Measurements from ENCODE around the gene COX8A.

The COX8A gene

DNA sequence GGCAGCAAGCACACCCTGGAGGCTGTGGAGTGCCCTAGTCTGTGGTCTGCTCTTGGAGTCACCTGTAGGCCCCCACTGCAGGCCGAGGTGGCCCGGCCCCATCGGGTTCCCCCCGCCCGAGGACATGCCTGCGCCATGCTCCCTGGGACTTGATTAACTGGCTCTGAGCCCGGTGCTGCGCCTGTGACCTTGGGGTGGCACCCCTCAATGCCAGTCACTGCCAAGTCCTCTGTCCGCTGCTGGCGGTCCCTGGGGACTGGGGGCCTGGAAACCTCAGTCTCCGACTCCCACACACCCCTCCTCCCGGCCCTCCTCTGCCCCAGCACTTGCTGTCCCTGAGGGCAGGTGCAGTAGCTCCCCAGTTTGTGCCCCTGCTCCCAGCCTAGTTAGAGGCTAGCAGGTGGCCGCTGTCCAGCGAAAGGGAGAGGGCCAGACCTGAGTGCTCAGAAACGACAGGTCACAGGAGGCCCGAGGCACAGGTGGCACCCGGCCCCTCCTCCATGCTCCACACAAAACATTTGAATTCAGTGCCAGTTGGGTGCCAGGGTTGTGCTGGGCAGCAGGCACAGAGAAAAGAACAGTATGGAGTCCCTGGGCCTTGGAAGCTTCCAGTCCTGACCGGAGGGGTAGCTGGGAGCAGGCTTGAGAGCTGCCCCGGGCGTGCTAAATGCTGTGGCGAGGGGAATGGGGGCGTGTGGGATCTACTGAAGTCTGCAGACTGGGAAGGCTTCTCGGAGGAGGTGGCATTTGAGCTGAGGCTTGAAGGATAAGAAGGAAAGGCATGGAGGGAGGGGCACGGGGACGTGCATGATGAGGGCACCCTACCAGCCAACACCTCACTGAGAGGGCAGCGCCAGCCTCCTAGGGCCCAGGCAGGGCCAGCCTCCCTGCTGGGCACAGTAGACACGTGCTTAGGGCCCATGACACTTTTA, 45.0 kb downstream of the COX8A start:
- DNase-seq (ENCODE audit: low read depth, low spot score): no peak

DNA sequence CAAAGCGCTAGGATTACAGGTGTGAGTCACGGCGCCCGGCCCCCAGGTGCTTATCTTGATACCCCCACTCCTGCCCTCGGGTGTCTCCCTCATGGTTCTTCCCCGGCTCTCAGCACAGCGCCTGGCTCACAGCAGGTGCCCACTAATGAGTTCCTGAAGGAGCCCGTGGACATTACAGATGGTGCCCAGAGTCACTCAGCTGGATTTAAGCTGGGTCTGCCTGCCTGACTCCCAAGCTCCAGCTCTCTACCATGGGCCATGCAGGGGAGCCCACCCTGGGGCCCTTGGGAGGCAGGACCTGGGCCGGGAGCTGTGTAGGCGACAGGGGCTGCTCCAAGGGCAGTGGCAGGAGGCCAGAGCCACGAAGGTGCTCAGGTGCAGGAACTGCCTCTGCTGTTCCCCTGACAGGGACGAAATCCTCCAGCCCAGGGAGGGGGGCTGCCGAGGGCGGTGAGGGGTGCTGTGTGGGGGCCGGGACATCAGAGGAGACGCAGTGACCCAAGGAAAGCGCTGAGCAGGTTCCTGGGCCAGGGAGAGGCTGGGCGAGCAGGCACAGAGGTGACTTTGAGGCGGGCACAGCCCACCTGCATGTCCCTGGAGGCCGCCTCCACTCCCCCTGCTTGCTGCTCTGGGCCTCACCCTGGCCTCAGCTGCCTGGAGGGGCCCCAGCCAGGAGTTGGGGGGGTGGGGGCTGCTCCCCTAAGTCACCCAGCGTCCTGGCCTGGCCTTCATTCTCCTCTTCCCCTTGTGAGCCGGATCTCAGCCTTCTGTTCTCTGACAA, 46.7 kb downstream of the COX8A start:
- no peak for DNase-seq (ENCODE audit: low read depth, low spot score)

DNA sequence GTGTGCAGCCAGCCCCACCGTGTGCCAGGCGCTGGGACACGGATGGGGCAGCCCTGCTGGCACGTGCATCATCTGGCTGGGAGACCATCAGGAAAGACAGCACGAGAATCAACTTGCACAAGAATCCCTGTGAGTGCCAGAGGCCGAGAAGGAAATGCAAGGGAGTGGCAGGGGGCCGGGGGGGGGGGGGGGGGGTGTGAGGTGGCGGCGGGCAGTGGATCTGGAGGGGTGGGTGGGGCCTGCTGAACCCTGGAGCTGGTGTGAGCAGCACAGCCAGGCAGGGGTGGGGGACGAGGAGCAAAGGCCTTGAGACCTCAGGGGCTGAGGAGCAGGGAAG, 47.3 kb downstream of the COX8A start:
- no peak for DNase-seq (ENCODE audit: low read depth, low spot score)

DNA sequence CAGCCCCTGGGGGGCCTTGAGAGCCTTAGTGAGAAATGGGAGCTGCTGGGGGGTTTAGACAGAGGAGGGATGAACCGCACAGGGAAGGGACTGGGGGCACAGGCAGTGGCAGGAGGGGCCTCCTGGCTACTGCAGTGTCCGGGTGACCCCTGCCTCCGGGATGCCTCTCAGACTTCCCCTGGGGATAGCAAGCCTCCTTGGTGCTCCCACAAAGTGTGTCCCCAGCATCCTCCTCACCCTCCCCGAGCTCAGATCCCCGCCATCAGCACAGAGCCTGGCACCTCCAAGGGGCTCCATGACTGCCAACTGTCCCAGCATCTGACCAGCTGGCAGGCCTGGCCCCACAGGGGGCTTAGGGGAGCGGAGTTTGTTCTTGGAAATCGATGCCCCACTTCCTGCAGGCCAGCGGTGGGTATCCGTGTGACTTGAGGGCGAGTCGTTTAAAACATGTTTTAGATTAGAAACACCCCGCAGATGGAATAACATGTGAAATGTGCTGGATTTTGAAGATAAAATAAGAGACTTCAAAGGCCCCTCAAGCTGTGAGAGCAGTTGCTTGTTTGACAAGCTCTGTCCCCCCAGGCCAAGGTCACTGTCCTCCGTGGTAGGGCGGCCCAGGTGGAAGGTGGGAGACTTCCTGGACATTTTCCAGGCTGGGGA, 47.8 kb downstream of the COX8A start:
- DNase-seq (ENCODE audit: low read depth, low spot score): no peak

DNA sequence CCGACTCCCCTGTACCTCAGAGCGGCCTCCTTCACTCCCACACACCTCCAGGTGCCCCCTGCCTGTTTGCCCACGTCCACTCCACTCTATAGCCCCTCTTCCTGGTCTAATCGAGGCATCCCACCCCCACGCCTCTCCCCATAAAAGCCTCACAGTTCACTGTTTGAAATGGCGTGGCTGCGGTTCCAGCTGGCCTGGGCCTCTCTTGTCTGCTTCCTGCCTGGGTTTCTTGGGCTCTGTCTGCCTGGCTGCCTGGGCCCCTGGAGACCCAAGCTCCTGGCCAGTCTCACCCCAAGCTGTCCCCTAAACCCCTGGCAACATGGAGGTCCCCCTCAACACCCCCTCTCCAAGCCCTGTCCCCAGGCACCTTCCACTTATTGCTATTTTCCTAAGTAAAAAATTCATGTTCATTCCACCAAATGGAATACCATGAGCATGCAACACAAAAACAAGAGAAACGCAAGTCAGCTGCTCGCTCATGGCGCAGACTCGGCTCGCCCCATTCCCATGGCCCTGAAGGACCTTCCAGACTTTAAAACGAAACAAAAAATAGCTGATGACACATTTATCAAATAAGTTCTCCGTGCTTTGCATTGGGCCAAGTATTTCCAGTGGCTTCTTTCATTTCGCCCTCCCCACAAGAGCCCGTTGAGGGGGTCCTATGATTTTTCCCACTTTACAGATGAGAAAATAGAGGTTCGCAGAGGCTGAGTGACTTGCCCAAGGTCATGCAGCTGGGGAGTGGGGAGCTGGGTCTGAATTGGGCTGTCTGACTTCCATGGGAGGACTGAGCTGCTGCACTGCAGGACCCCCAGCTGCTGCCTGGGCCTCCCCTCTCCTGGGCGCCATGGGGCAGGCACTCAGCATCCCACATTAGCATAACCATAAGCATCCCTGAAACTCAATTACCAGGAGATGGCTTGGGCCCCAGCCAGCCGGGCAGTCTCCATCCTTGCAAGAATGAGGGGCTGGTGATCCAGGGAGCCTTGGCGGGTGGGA, 49.6 kb downstream of the COX8A start:
- no peak for DNase-seq (ENCODE audit: low read depth, low spot score)

DNA sequence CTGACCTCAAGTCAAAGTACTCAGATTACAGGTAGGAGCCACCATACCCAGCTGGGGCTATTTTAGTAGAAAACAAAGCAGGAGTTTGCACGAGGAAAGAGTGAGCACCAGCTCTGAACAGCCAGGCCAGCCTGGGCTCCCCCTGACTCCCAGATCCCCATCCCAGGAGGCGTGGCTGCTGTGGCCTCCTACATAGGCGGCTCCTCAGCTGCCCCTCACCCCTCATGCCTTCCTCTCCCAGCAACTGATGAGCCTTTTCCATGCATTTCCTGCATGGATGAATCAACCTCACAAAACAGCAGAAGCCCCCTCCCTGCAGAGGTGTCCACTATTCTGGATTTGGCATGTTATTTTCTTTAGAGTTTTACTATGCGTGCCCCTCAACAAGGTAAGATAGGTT, 50.8 kb downstream of the COX8A start:
- DNase-seq (ENCODE audit: low read depth, low spot score): no peak
